ENCODE measurements around the gene WDR81.
"Not testable (repeated sequence)": the region's sequence is repeated elsewhere in the genome, so short reads cannot be mapped to it uniquely, and the experiment has no call there.

Gene WDR81

DNA sequence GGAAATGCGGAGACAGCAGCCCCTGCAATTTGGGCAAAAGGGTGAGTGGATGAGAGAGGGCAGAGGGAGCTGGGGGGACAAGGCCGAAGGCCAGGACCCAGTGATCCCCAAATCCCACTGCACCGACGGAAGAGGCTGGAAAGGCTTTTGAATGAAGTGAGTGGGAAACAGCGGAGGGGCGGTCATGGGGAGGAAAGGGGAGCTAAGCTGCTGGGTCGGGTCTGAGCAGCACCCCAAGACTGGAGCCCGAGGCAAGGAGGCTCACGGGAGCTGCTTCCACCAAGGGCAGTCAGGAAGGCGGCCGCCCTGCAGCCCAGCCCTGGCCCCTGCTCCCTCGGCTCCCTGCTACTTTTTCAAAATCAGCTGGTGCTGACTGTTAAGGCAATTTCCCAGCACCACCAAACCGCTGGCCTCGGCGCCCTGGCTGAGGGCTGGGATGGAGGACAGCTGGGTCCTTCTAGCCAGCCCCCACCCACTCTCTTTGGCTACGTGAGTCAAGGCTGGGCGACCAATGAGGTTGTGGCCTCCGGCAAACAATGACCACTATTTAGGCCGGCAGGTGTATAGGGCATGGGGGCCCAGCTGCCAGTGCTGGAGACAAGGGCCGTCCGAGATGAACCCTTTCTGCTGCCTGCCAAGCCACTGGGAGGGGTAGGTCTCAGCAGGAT, 37.9 kb downstream of the WDR81 start:
- TF ChIP-seq, protein P1, sequence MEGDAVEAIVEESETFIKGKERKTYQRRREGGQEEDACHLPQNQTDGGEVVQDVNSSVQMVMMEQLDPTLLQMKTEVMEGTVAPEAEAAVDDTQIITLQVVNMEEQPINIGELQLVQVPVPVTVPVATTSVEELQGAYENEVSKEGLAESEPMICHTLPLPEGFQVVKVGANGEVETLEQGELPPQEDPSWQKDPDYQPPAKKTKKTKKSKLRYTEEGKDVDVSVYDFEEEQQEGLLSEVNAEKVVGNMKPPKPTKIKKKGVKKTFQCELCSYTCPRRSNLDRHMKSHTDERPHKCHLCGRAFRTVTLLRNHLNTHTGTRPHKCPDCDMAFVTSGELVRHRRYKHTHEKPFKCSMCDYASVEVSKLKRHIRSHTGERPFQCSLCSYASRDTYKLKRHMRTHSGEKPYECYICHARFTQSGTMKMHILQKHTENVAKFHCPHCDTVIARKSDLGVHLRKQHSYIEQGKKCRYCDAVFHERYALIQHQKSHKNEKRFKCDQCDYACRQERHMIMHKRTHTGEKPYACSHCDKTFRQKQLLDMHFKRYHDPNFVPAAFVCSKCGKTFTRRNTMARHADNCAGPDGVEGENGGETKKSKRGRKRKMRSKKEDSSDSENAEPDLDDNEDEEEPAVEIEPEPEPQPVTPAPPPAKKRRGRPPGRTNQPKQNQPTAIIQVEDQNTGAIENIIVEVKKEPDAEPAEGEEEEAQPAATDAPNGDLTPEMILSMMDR (IDR thresholded peaks at IDR 0.05; ENCODE audit: low read depth, low read length, missing control alignments) = no peak
- peak overlapping the region; percentile 59 for H3K4me3 ChIP-seq (ENCODE audit: low read depth, low read length)
- in situ Hi-C loops (cut with HindIII; ENCODE audit: low sequenced_read_pairs) = loop anchor here (10.0 kb wide), 1 partner anchor 48 kb away; the partner anchor contains the start of gene TLCD2
- no peak for DNase-seq (ENCODE audit: low read depth)

DNA sequence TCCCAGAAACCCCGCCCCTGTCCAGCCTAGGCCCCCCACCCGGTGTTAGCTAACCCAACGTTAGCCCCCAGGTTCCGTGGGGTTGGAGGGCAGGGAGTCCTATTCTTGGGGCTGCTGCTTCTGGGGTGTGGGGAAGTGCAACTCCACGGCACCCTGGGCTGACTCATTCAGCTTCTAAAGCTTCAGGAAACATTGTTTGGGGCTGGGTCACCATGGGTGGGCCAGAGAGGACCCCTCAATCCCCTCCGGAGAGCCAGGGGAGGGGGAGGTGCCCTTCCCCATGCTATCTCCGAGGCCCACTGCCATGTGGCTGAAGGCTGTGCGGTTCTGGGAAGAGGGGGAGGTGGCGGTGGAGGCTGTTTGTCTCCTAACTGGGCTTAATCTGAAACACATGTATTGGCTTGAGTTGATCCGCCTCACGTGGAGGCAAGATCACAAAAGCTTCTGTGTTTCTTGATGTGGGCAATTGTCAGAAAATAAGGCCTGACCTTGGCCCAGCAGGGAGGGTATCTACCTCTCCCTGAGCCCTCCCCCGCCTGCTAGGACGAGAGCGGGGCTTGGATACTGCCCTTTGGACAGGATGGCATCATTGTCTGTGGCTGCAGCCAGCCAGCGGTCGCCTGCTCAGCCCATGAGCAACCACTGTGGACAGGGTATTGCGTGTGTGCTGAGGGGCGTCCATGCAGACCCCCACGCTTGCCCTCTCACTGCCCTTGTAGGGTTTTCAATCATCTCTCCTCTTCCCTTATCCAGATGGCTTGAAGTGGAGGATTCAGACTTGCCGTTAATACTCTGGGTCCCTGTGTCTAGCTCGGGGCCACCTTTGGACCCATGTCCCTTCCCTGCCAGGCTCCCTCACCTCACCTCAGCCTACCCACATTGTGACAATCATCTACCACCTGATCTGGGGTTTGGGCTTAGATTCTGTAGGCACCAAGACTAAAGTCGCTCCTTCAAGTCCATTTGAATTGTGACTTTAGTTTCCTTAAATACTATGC, 38.7 kb downstream of the WDR81 start:
- TF ChIP-seq, protein P1 (IDR thresholded peaks at IDR 0.05; ENCODE audit: low read depth, low read length, missing control alignments) = no peak
- DNase-seq (ENCODE audit: low read depth) = peak; percentile 82
- peak overlapping the region; percentile 59 for H3K4me3 ChIP-seq (ENCODE audit: low read depth, low read length)
- in situ Hi-C loops (cut with HindIII; ENCODE audit: low sequenced_read_pairs) = loop anchor here (10.0 kb wide), 1 partner anchor 48 kb away; the partner anchor contains the start of gene TLCD2

DNA sequence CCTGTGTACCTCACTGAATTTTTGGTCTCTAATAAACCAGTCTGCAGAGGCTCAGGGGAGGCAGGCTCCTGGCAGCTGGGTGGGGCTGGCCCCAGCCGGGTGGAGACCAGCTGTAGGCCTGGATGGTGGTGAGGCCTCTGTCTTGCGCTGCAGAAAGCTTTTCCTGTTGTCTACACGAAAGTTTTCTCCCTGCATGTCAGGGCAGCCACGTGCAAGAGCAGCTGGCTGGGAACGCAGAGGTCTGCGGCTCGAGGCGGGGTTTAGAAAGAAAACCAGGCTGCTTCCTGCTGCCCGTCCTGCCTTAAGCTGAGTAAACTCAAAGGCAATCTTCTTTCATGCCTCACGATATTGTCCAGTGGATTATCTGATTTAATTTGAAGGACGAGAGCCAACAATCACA, 39.8 kb downstream of the WDR81 start:
- in situ Hi-C loops (cut with HindIII; ENCODE audit: low sequenced_read_pairs) = loop anchor here (10.0 kb wide), 1 partner anchor 49 kb away; the partner anchor contains the start of gene TLCD2
- peak overlapping the region; percentile 15 for H3K4me3 ChIP-seq (ENCODE audit: low read depth, low read length)
- TF ChIP-seq, protein P1 (IDR thresholded peaks at IDR 0.05; ENCODE audit: low read depth, low read length, missing control alignments) = no peak
- DNase-seq (ENCODE audit: low read depth) = no peak

GRCh38 chr17:1764705-1765104, 40.2 kb downstream of the WDR81 start:
- in situ Hi-C loops (cut with HindIII; ENCODE audit: low sequenced_read_pairs) = loop anchor here (10.0 kb wide), 1 partner anchor 50 kb away; the partner anchor contains the start of gene TLCD2
- DNase-seq (ENCODE audit: low read depth); H3K4me3 ChIP-seq (ENCODE audit: low read depth, low read length): not testable (repeated sequence)

DNA sequence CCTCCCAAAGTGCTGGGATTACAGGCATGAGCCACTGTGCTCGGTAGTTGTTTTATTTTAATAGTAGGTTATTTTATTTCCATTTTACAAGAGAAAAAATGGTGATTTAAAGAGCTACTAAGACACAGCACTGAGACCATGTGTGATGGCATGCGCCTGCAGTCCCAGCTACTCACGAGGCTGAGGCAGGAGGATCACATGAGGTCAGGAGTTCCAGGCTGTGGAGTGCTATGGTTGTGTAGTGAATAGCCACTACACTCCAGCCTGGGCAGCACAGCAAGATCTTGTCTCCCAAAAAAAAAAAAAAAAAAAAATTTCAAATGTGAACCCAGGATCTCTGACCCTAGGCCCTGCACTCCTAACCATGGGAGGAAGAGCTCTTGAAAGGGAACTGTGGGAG, 41.1 kb downstream of the WDR81 start:
- H3K4me3 ChIP-seq (ENCODE audit: low read depth, low read length) = no peak overlapping the region
- no peak for DNase-seq (ENCODE audit: low read depth)
- TF ChIP-seq, protein P1 (IDR thresholded peaks at IDR 0.05; ENCODE audit: low read depth, low read length, missing control alignments) = no peak
- in situ Hi-C loops (cut with HindIII; ENCODE audit: low sequenced_read_pairs) = loop anchor here (10.0 kb wide), 1 partner anchor 51 kb away; the partner anchor contains the start of gene TLCD2

DNA sequence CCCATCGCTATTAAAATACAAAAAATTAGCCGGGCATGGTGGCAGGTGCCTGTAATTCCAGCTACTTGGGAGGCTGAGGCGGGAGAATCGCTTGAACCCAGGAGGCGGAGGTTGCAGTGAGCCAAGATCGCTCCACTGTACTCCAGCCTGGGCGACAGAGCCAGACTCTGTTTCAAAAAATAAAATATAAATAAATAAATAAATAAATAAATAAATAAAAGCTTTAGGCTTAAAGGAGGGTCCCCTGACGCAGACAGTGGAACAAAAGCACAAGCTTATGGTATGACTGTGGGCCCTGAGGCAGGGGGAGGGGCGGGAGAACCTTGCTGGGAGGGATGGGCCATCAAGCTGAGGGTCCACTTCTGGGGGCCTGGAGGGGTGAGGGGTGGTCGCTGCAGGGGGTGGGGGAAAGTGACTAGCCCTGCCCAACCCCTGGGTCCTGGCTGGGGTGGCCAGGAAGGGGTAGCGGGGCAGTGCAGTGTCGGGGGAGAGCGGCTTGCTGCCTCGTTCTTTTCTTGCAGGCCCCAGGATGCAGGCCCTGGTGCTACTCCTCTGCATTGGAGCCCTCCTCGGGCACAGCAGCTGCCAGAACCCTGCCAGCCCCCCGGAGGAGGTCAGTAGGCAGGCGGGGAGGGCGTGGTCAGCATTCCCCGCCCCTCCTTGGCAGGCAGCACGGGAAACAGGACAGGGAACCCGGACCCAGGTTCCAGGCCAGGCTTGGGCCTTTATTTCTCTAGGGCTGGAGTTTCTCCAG, 42.1 kb downstream of the WDR81 start:
- TF ChIP-seq, protein P1 (IDR thresholded peaks at IDR 0.05; ENCODE audit: low read depth, low read length, missing control alignments) = no peak
- in situ Hi-C loops (cut with HindIII; ENCODE audit: low sequenced_read_pairs) = loop anchor here (10.0 kb wide), 1 partner anchor 52 kb away; the partner anchor contains the start of gene TLCD2
- H3K4me3 ChIP-seq (ENCODE audit: low read depth, low read length) = no peak overlapping the region
- DNase-seq (ENCODE audit: low read depth) = no peak
